HUDEP-2 (cell line): ENCODE results near the gene UNC13A.

ENCODE experiments used
- DNase-seq, 76 experiments: peaks; one replicate each; lab custom pipeline; 2025; ENCODE audit not compliant: unreplicated experiment in 76 of 76; lab: John Stamatoyannopoulos, UW

The UNC13A gene

DNA sequence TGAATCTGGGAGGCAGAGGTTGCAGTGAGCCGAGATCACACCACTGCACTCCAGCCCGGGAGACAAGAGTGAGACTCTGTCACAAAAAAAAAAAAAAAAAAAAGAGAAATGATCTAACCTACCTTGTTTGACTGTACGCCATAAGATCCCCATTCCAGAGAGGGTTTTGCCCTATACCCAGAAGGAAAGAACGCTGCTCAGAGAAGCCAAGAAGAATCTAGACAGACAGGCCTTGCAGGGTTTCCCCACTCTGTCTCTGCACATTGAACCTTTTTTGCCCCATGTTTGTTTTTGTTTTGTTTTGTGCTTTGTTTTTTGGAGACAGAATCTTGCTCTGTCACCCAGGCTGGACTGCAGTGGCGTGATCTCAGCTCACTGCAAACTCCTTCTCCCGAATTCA lies 23.7 kb upstream of the UNC13A start:
- DNase-seq: no peak

DNA sequence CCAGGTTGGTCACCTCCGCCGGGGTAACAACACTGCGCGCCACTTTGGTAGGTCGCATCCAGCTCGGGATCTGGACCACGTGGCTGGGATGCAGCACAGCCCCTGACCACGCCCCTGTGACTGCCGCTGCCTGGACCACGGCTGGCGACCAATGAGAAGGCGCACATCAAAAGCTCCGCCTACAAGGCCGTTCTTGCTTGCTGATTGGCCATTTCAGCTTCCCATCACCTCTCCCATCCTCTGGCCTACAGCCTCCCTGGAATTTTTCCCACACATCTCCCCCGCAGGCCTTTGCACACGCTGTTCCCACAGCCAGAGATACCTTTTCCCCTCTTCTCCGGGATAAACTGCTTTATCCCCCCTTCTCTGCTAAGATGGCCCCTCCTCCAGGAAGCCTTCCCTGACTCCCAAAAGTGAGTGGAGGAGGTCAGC lies 18.6 kb upstream of the UNC13A start:
- DNase-seq: peak in 7 of 76 experiments; percentile 10 to 30 (median 16)

DNA sequence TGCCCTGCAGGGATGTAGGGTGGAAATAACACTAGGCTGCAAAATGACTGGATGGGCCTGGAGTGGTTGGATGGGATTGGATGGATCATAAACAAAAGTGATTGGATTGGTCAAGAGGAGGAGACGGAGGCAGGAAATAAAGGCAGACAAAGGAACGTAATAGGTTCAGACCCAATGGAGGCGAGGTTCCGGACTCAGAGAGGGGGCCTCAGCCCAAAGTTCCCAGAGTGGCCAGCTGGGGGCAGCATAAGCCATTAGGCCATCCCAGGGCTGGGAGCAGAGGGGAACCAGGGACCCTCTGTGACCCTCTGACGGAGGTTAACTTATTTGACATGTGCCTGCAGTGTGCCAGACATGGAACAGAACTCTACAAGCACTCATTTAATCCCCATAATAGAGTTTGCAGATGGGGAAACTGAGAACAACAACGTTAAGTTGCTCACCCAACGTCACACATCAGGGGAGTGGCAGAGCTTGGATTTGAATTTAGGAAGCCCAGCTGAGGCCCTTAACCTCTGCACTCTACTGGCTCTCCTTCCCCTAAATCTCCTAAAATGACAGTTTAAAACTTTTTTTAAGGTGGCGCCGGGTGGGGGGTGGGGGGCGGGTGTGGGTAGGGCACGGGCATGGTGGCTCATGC lies 15.8 kb upstream of the UNC13A start:
- peak in 43 of 76 experiments; percentile 14 to 73 (median 41) for DNase-seq

DNA sequence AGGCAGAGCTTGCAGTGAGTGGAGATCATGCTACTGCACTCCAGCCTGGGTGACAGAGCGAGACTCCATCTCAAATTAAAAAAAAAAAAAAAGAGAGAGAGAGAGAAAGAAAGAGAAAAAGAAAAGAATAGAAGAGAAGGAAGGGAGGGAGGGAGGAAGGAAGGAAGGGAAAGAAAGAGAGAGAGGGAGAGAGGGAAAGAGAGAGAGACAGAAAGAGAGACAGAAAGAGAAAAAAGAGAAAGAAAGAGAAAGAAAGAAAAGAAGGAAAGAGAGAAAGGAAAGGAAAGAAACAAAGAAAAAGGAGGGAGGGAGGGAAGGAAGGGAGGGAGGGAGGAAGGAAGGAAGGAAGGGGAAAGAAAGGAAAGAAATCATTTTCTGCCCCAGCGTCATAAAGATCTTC lies 7.0 kb upstream of the UNC13A start:
- no peak for DNase-seq

DNA sequence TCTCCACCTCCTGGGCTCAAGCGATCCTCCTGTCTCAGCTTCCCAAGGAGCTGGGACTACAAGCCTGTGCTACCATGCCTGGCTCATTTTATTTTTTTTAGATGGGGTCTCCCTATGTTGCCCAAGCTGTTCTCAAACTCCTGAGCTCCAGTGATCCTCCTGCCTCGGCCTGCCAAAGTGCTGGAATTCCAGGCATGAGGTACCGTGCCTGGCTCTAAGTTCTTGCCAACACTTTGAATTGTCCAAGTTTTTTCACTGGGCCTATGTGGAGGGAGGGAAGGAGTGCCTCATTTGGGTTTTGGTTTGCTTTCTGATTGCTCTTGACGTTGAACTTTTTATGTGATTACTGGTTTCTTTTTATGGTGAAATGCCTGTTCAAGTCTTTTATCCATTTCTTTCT lies 4.4 kb upstream of the UNC13A start:
- DNase-seq: no peak

DNA sequence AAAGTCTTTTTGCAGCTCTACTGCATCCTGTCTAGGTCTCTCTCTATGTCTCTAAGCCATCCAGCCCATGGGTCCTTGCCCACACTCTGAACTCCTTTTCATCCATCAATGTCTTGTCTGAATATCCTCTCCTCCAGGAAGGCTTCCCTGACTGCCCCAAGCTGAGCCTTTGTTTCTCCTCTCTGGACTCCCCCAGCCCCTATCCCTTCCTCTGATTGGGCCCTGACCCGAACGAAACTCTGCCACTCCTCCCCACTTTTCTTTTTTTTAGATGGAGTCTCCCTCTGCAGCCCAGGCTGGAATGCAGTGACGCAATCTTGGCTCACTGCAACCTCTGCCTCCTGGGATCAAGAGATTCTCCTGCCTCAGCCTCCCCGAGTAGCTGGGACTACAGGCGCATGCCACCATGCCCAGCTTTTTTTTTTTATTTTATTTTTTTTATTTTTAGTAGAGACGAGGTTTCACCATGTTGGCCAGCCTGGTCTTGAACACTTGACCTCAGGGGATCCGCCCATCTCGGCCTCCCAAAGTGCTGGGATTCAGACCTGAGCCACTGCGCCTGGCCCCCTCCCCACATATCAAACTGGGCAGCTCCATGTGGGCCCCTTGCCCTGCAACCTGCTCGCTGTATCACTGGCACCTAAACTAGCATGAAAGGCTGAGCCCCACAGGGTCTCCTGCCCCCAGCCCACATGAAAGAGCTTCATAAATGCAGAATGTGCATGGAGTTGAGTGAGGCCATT lies 870 bp upstream of the UNC13A start:
- DNase-seq: no peak

DNA sequence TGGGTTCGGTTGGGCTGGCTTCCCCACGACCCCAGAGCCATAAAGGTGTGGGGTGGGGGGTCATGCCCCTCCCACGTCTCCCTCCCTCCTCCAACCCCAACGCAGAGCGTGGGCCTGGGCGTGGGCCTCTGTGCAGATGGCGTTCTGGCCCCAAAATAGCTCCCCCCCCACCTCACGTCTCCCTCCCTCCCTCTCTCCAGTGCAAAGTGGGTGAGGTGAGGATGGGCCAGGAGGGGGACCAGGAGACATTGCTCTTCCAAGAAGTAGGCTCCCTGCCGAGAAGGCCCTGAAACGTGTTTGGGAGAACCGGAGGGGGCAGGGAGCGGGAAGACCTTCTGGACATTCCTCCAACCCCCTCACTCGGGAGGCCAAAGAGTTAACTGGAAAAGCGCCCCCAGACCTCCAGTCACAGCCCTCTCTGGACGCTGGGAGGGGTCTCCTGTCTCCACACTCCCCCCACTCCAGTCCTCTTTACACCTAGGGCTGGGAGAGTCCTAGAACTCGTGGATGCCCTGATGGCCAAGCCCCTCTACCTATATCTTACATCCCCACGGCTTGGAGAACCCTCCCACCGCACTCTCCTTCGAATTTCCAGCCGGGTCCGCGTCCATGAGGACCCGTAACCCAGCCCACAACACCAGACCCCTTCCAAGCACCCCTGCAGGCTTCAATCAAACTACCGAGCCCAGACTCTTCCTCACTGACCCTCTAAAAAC lies 855 bp downstream of the UNC13A start:
- DNase-seq: no peak

DNA sequence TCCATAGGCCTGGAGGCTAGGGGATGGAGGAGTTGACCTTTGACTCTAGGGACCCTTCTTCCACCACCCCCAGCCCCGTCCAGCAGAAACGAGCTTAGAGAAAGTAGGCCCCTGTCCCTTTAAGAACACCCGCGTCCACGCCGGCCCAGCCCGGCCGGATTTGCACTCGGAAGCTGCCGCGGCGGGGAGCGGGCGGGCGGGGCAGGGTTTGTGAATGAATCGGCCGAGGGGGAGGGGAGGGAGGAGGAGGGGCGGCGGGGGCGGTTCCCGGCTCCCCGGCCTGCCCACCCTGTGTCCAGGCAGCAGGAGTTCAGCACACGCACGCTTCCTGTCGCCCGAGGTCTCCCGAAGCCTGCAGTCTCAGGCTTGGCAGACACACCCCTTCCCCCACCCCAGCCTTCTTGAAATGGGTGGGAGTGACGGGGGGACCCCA lies 1.5 kb downstream of the UNC13A start:
- DNase-seq: peak in 1 of 76 experiments; percentile 9

DNA sequence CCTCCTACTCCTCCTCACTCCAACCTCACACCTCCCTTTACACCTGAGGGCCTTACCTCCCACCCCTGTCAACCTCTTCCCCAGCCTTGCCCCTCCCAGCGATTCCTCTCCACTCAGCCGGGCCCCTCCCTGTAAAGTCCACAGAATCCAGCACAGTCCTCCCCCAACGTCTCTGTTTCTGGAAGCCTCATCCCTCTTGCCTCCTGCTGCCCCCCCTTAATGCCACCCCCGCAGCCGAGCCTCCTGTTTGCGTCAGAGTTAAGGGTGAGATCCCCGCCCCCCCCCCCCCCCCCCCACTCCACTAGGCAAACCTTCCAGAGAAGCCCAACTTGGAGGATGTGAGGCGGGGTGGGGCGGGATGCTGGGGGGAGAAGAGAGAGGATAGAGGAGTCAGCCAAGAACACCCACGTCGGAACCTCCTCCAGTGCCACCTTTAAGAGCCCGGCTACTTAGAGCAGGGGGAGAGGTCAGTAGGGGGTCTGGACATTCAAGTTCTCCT lies 2.1 kb downstream of the UNC13A start:
- no peak for DNase-seq

DNA sequence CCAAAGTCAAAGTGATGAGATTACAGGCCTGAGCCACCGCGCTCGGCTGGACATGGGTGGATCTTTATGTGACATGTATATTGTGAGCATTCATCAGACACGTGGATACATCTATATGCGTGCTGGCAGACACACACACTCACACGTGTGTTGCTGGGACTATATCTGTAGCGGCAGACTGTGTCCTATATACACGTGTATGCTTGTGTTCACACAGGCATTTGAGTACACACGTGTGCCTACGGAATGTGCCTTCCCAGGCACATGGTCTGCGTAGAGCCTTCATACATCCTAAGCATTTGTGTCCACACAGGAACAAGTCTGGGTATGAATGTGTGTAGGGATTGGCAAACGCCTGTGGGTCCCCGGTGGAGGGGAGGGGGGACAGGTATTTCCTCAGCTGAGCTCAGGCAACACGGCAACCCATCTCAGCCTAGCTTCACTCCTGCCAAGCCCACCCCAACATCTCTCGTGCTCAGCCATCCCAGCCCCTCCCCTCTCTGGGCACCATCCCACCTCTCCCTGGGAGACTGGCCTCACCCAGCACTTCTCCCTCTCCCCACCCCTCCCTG lies 2.6 kb downstream of the UNC13A start:
- DNase-seq: no peak

DNA sequence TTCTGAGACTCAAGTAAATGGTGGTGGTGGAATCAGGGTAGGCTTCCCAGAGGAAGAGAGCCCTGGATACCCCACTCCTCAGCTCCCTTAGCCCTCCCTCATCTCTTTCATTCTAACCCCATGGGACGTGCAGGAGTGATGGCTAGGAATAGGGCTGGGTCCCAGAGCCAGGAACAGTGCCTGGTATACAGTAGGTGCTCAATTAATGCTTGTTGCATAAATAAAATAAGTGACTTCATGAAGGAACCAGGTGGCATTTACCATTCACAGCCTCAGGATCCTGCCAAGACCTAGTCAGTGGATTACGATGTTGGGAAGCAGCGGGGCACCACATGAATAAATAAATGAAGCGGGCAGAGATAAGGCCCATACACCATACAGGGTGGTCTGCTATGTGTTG lies 3.9 kb downstream of the UNC13A start:
- no peak for DNase-seq

DNA sequence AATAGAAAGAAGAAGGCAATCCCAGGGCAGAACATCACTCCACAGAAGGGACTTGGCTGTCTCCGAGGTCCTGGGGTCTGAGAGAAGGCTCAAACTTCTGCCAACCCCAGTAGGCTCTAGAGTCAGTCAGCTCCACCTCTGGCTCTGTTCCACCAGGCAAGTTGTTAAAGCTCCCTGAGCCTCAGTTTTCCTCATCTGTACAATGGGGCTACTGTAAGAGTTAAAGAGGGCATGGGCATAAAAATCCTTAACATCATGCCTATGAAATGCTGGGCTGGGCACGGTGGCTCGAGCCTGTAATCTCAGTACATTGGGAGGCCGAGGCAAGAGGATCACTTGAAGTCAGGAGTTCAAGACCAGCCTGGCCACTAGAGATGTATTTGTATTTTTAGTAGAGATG lies 5.1 kb downstream of the UNC13A start:
- DNase-seq: no peak

DNA sequence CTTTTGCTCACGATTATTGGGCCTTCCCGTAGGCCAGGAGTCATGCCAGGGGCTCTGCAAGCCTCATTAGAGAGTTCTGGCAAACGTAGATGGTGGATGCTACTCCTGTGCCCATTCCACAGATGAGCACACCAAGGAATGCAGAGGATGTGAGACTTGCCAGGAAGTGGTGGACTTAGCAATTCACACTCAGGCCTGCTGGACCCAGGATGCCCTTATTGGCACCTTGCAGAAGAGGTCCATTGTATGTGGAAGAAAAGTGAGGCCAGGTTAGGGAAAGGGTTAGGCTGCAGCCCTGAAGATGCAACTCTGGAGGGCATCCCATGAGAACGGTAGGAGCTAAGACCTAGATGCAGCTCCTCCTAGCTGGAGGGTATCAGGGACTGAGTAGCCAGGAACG lies 5.9 kb downstream of the UNC13A start:
- DNase-seq: no peak

DNA sequence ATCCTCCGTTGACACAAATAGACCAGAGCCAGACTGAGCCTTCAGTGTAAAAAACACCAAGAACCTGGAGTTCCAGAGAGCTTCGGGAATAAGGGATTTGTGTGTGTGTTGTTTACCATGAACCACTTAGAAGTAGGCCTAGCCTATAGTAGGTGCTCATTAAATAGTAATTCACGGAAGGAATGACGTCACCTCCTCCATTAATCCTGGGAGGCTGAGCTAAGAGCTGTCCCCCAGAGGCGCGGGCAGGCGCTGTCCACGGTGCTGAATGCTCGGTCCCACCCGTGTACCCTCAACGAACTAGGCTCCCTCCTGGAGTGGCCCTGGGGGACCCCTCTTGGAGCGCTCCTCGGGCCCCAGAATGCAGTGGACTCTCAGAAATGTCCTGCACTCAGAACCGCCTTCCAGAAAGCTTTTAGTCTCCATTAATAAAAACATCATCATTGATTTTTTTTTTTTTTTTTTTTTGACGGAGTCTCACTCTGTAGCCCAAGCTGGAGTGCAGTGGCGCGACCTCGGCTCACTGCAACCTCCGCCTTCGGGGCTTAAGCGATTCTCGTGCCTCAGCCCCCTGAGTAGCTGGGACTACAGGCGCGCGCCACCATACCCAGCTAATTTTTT lies 6.5 kb downstream of the UNC13A start:
- DNase-seq: peak in 41 of 76 experiments; percentile 5 to 58 (median 21)

DNA sequence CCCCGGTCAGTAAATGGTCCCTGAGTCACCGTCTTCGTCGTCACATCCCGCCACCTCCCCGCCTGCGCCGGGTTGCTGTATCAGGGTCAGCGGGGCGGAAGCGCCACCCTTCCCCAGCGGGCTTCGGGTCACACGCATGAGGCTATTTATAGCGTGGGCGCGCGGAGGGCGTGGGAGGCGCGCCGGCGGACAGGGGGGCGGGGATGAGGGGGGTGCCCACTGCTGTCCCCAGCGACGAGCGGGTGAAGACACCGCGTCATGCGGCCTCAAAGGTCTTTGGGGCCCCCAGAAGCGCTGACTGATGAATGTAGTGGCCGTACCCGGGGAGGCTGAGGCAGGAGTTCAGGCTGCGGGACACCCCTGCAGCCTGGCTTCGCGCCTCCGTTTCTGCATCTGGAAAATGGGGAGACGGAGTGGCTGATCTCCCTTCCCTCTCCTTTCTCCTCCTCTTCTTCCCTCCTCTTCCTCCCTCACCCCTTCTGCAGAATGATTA lies 7.9 kb downstream of the UNC13A start:
- peak in 12 of 76 experiments; percentile 4 to 67 (median 12) for DNase-seq

DNA sequence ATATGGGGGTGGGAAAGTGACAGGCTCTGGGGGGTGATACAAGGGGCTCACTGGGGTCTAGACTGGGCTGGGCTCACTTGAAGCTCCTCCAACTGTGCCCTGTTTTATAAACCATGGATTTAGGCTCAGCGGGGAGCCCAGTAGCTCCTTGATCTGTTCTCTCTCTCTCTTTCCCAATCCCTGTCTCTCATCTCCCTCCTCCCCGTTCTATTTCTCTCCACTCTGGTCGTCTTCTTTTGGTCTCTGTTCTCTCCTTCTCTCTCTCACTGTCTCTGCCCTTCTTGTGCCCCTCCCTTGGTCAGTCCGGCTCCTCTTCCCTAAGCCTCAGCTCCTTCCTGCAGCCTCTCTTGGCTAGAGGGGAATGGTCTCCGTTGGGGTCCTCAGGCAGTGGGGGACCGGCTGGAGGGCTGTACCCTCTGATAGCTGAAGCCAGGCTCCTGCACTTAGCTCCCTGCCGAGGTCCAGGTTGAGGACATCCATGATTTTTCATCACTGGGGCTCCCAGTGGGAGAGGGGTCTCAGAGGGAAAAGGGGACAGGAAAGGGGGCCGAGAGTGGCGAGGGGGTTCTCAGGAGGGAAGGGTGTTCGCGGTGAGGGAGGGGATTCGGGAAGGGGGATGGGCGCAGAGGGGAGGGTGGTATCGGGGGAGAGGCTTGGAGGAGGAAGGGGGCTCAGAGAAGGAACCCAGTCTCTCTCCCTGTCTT lies 8.5 kb downstream of the UNC13A start:
- no peak for DNase-seq

DNA sequence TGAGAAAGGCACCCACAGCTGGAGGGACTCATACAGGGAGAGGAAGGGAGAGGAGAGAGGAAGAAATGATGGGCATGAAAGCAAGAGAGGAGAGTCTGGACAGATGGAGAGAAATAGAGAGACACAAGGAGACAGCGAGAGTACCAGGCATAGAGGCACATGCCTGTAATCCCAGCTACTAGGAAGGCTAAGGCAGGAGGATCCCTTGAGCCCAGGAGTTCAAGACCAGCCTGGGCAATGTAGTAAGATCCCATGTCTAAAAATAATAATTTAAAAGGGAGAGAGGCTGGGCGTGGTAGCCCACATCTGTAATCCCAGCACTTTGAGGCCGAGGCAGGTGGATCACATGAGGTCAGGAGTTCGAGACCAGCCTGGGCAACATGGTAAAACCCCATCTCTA lies 9.3 kb downstream of the UNC13A start:
- no peak for DNase-seq

DNA sequence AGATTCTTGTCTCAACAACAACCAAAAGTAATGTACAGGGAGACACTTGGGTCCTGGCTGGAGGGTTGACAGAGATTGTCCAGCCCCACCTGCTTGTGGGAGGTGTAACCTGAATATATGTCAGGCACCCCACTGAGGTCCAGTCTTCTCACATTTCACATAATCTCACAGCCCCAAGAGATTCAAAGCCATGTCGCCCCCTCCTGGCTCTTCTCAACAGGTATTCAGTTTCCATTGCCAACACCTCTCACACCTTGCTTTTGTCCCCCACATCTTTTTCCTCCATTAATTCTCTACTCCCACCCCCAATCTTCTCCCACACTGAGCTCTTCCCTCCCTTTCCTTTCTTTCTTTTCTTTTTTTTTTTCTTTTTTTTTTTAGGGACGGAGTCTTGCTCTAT lies 11.2 kb downstream of the UNC13A start:
- DNase-seq: no peak

DNA sequence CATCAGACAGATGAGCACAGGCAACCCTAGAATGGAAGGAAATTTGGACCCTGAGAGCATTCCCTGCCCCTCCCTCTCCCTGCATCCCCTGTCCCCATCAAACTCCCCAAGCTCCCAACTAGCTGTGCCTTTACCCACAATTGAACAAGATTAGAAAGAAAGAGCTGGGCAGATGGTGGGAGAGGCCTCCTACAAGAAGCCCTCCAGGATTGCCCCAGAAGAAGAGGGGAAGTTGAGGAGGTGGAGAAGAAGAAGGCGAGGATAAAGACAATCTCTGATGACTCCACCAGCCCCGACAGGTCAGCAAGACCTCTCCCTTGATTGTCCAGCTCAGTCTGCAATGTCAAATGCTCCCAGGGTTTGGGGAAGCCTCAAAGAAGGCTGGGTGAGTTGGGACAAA lies 11.9 kb downstream of the UNC13A start:
- DNase-seq: no peak
